Fibroblast of skin of right biceps (primary cell): Measurements from ENCODE around the gene TMX2.
"Not testable (repeated sequence)": the region's sequence is repeated elsewhere in the genome, so short reads cannot be mapped to it uniquely, and the experiment has no call there.

Experiments used
- DNase-seq: peaks from one replicate; pipeline ENCODE4 v3.0.0-alpha.2; 2013

TMX2 gene

GRCh38 chr11:57716726-57717125 lies 4.3 kb downstream of the TMX2 start:
- not testable (repeated sequence) for DNase-seq

- no peak for DNase-seq
Observed at GRCh38 chr11:57727185-57727584, 14.8 kb downstream of the TMX2 start.

GRCh38 chr11:57728829-57729228 lies 16.4 kb downstream of the TMX2 start:
- DNase-seq: no peak

- DNase-seq: no peak
Observed at GRCh38 chr11:57729479-57729878, 17.1 kb downstream of the TMX2 start.

- DNase-seq: no peak
Observed at GRCh38 chr11:57732661-57733060, 20.3 kb downstream of the TMX2 start.

GRCh38 chr11:57735619-57736298 lies 23.4 kb downstream of the TMX2 start:
- DNase-seq: no peak

GRCh38 chr11:57741132-57742086 lies 29.0 kb downstream of the TMX2 start, which contains the start of gene SELENOH:
Gene SELENOH, plus strand, starts transcription at chr11:57741491. Its CDS starts 105 bp downstream, at chr11:57741596.
- DNase-seq: peak; percentile 98

- no peak for DNase-seq
Observed at GRCh38 chr11:57742087-57742452, 29.7 kb downstream of the TMX2 start.

- no peak for DNase-seq
Observed at GRCh38 chr11:57744357-57744756, 32.0 kb downstream of the TMX2 start.

- no peak for DNase-seq
Observed at GRCh38 chr11:57745206-57745605, 32.8 kb downstream of the TMX2 start.

GRCh38 chr11:57746920-57747319 lies 34.5 kb downstream of the TMX2 start:
- DNase-seq: no peak

GRCh38 chr11:57751176-57751575 lies 38.8 kb downstream of the TMX2 start:
- no peak for DNase-seq

- peak; percentile 44 for DNase-seq
Observed at GRCh38 chr11:57751676-57752253, 39.4 kb downstream of the TMX2 start, which contains the start of gene BTBD18. Gene BTBD18, minus strand, starts transcription at chr11:57751819. Its CDS starts 631 bp downstream, at chr11:57751188.

- DNase-seq: no peak
Observed at GRCh38 chr11:57752954-57753353, 40.6 kb downstream of the TMX2 start.

GRCh38 chr11:57758174-57758573 lies 45.8 kb downstream of the TMX2 start:
- no peak for DNase-seq

GRCh38 chr11:57761301-57762234 lies 49.2 kb downstream of the TMX2 start, which contains the start of gene CTNND1:
Gene CTNND1, plus strand, starts transcription at chr11:57761802. Its CDS starts 29,677 bp downstream, at chr11:57791479.
- DNase-seq: peak; percentile 98

GRCh38 chr11:57762235-57762861 lies 50.0 kb downstream of the TMX2 start:
- DNase-seq: no peak

GRCh38 chr11:57763568-57763967 lies 51.2 kb downstream of the TMX2 start:
- DNase-seq: peak; percentile 53

- no peak for DNase-seq
Observed at GRCh38 chr11:57764021-57764420, 51.6 kb downstream of the TMX2 start.

GRCh38 chr11:57764566-57764965 lies 52.2 kb downstream of the TMX2 start:
- no peak for DNase-seq

- no peak for DNase-seq
Observed at GRCh38 chr11:57764972-57765371, 52.6 kb downstream of the TMX2 start.

GRCh38 chr11:57770793-57771192 lies 58.4 kb downstream of the TMX2 start:
- DNase-seq: no peak
